Left cardiac atrium (tissue), 4 donors: ENCODE data around the gene SPATA24. TPM values are rescaled to one million over a fixed set of nuclear protein-coding genes. Genes with fewer than 3 reads are reported as not detected.

Experiments
- ATAC-seq, 2 donors: fragments of 200-7000 bp; cut with Tn5 transposase; one replicate each; pipeline ENCODE4 v1.9.1; 2020; ENCODE audit warnings: mild to moderate bottlenecking in 2 of 2, moderate library complexity in 2 of 2
- DNase-seq: peaks from one replicate; pipeline ENCODE4 v3.0.0-alpha.2; 2020
- intact Hi-C, 2 donors: fragments of 100-400 bp; cut with DNase I; formaldehyde crosslinking; loops; one replicate each; pipeline versions ENCODE4 v1.14.1 to v1.15.1; 2022 to 2023
- total RNA-seq, 2 donors: library from RNA; stranded (reverse); fragmentation: NEBNext Ultra II Directional; extraction: Animal tissue kit (Norgen Biotek cat#: 25700); gene quantifications; one replicate each; pipeline ENCODE4 v1.2.1, GENCODE V29; 2021
- donor health status: DM: no; HTN: yes; CAD: no.
- donor health status: DM: no; HTN: yes; CAD: no; lungs with severe emphysema.
- donor health status: DM: yes; HTN: yes; CAD: no.
- donor health status: Dilated cardiomyopathy.

SPATA24 gene
- total RNA-seq, 2 donors from 2014 or later = 8.8 to 9.0 TPM

DNA sequence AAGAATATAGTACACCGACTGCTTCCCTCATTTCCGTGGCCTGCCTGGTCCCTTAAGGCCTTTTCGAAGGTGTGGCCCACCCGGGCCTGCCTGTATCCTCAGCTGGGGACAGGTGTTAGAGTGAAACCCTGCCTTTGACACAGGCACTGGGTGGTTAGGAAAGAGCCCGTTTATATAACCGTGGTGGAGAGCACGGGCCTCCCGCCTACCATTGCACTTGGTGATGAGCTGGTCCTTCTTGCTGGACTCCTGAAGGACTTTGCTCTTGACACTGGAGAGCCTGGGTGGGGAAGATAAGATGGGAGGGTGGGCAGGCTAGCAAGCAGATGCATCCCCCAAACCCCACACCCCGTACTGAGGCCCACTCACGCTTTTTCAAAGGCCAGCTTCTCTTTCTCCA is 2.3 kb downstream of the SPATA24 start:
- ATAC-seq = no peak
- intact Hi-C loops = no loop called here
- no peak for DNase-seq

DNA sequence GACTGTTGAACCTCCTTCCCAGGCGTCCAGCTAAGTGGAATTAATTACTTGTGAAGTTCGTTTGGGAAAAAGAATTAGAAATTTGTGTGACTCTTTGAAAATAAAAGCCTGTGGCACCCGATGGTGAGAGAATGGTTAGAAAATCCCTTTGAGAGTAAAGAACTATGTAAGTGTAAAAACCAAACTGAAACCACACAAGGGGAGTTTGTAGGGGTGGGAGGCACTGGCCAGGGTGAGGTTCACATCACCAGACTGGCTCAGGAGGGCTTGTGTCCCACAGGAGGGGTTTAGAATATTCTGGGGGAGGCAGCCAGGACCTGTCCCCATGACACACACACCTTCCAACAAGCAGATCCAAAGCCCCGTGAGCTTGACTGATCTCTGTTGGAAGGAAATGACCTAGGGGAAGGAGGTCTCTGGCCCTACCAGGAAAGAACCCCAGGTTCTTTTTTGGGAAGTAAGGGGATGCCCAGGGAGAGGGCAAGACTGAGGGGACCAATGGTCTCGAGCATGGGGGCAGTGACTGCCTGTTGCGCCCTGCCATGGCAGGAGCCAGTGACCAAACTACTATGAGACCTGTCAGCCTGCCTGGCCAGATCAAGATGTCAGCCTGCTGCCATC is 4.3 kb downstream of the SPATA24 start:
- intact Hi-C loops = no loop called here
- ATAC-seq = no peak
- no peak for DNase-seq

GRCh38 chr5:139397921-139398320 is 6.0 kb downstream of the SPATA24 start:
- ATAC-seq = no peak
- intact Hi-C loops = no loop called here
- no peak for DNase-seq

- intact Hi-C loops = no loop called here
- DNase-seq = no peak
- no peak for ATAC-seq
Measured at GRCh38 chr5:139396691-139397090, 7.2 kb downstream of the SPATA24 start.

DNA sequence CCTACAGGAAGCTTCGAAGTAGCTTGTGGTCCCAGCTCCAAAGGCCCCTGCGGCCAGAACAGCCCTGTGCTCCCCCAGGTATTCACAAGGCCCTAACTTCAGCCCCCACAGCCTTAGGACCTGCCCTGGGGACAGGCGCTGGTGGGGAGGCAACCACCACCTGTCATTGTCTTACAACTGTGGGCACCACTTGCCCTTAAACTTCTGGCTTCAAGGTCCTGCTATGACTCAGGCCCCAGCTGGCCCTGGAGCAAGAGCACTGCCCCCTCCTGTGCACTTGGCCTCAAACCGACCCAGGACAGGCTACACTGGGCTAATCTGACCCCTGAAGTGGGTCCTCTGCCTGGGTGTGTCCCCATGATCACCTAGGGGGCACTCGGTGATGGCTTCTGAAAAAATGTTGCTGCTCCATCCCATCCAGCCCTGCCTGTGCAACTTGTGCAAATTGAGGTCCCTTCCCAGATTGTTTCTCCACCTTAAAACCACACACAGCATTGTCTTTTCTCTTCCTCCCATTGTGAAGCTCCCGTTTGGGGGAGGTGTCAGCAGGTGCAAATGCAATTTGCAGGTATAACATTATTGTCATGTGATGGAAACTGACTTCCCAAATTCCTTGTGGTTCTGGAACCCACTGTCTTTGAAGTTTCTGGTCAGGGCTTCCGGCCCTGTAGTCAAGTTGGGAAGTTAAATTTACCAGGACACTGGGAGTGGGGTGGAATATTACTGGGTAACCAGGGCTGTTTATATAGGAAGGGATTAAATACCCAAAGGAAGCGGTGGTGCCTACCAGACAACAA is 7.8 kb downstream of the SPATA24 start:
- peak in 1 of 2 donors; percentile 48 for ATAC-seq

GRCh38 chr5:139394654-139395566 is 9.0 kb downstream of the SPATA24 start, which contains the start of gene PROB1:
PROB1 (minus strand) TSS chr5:139395104; CDS start chr5:139395081, 23 bp downstream.
- DNase-seq (peak; percentile 74), ATAC-seq (peak; percentile 75 to 76)
- intact Hi-C loops = no loop called here

More for the DNA sequence above, 7.8 kb downstream of the SPATA24 start:
- no peak for DNase-seq
- intact Hi-C loops = no loop called here

DNA sequence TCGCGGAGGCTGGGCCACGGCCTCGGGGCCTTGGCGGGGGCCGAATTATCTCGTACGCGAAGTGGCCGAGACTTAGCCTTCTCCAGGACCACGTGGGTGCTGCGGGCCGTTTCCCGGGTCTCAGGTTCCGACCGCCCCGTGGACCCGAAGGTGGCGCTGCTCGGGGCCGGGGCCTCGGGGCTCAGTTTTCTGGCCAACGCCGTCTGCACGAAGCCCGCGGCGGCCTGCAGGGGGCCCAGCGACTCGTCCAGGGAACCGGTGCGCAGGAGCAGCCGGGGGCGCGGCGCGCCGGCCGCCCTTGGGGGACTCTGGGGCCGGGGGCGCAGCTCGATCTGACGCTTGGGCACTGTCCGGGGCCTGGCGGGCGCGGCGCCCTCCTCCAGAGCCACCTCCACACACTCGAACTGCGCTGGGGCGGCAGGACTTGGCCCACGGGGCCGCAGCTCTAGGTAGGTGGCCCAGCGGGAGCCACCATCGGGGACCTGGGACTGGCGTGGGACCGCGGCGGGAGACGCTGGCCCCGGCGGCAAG is 9.7 kb downstream of the SPATA24 start:
- intact Hi-C loops = no loop called here
- DNase-seq = peak; percentile 77
- ATAC-seq = peak; percentile 25 to 38

DNA sequence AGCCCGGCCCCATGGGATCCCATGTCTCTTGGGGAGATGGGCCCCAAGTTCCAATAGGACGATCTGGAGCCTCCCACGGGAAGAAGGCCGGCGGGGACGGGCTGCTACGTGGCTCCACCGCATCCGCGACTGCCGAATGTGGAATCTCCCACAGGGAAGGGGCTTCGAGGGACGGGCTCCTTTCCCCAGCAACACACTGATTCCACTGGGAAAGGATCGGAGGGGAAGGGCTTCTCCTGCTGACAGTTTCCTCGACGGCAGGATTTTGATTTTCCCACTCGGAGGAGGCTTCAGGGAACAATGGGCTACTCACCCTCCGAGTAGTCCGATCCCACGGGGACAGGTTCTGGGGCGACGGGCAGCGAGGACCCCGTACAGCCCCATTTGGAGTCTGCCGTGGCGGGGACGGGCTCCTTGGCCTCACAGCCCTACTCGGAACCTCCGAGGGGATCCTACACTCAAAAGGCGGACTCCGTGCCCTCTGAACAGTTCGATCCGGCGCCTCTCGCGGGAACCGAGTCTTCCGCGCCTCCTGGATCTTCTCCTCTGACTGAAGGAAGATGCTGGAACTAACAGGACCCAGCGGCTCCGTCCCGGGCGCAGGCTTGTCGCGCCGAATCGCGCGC is 10.3 kb downstream of the SPATA24 start:
- intact Hi-C loops = no loop called here
- no peak for ATAC-seq
- DNase-seq = no peak

DNA sequence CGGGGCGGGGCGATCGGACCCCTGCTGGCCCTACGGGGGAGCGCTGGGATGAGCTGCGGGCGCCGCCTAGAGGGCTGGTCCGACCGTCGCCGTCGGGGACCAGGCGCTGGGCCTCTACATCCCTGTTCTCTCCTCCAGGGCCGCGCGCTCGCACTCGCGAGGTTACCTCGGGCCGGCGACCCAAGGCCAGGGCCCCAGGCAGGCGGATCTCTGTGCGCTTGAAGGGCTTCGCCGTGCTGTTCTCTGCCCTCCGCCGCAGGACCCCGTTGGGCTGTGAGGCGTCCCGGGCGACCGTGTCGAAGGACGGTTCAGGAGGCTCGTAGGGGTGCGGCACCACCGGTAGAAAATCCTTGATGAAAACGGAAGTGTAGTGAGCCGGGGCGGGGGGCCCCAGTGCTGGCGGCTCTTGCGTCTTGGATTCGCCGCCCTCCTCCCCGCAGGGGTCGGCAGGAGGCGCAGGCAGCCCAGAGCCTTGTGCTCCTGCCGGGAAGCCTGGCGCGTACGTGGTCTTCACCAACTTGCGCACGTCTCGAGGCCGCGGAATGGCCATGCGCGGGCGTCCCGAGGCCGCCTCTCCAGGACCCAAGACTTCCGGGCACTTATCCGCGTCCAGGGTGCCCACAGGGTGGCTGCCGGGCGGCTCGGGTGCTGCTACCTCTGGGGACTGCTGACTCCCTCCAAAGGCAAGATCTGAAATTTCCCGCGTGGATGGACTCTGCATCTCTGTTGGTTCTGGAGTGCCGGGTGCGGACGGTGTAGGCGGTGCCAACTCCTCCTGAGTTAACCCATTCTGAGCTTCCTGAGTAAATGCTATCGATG is 11.0 kb downstream of the SPATA24 start:
- DNase-seq = peak; percentile 67
- intact Hi-C loops = no loop called here

GRCh38 chr5:139392324-139392677 is 11.6 kb downstream of the SPATA24 start:
- ATAC-seq (peak in 1 of 2 donors; percentile 0), DNase-seq (no peak)
- intact Hi-C loops = no loop called here

More for the DNA sequence above, 11.0 kb downstream of the SPATA24 start:
- ATAC-seq = peak; percentile 21 to 28

GRCh38 chr5:139391570-139392323 is 12.1 kb downstream of the SPATA24 start:
- no peak for ATAC-seq
- intact Hi-C loops = no loop called here
- no peak for DNase-seq

- no peak for DNase-seq
- no peak for ATAC-seq
- intact Hi-C loops = no loop called here
Measured at GRCh38 chr5:139390639-139391569, 13.0 kb downstream of the SPATA24 start.

GRCh38 chr5:139389701-139390638 is 13.9 kb downstream of the SPATA24 start, which contains the start of gene MZB1:
MZB1 (minus strand) TSS chr5:139389913; CDS start chr5:139389856, 57 bp downstream.
- ATAC-seq (no peak), DNase-seq (no peak)
- intact Hi-C loops = no loop called here

DNA sequence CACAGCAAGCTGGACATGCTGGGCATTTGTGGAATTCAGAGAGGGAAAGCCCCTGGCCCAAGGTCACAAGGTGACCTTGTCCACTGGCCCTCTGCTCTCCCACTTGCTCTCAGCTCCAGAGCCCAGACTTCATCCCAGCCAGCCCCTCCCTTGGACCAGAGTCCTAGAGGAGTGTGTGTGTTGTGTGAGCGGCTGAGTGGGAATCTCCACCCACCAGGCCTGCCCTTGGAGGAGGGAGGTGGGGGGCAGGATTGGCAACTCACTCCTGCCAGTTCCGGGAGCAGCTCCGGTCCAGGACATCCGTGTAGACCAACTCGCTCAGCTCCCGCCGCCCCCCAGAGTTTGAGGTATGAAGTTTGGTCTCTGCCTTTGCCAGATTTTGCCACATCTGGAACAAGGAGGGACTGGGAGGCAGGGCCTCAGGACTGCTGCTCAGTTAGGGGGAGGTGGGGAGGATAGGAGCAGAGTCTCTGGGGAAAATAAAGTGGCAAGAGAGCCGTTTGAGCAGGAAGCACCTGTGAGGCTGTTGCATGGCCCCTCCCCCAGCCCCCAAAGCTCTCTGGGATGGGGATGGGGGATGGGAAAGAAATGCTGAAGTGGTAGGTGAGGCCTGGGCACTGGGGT is 15.6 kb downstream of the SPATA24 start:
- intact Hi-C loops = no loop called here
- DNase-seq = peak; percentile 62
- peak; percentile 35 to 38 for ATAC-seq
